Left lung (tissue), 10 donors: ENCODE measurements around the gene FAM241B. TPM values are rescaled to one million over a fixed set of nuclear protein-coding genes. Genes with fewer than 3 reads are reported as not detected.

ENCODE experiments used
- ATAC-seq: fragments of 200-7000 bp; cut with Tn5 transposase; one replicate; pipeline ENCODE4 v1.9.1; 2020; ENCODE audit warnings: moderate library complexity
- DNase-seq, 4 donors: peaks; one replicate each; pipeline ENCODE4 v3.0.0-alpha.2; 2013 to 2020
- H3K27ac ChIP-seq, 2 donors: fragments of 200-600 bp; sonication (generic) in 1 of 2; one replicate each; pipeline versions ENCODE4 v1.5.0 to v1.8.0; 2020 to 2021
- H3K27me3 ChIP-seq, 2 donors: fragments of 200-600 bp; sonication (generic) in 1 of 2; one replicate each; pipeline versions ENCODE4 v1.5.0 to v1.8.0; 2020 to 2021
- H3K36me3 ChIP-seq, 2 donors: fragments of 200-600 bp; sonication (generic) in 1 of 2; one replicate each; pipeline versions ENCODE4 v1.5.0 to v1.8.0; 2020 to 2021
- H3K4me1 ChIP-seq, 2 donors: fragments of 200-600 bp; one replicate each; pipeline ENCODE4 v1.8.0; 2021
- H3K4me3 ChIP-seq, 2 donors: fragments of 200-600 bp; sonication (generic) in 1 of 2; one replicate each; pipeline versions ENCODE4 v1.5.0 to v1.8.0; 2020 to 2021; ENCODE audit warnings: mild to moderate bottlenecking in 1 of 2
- H3K9me3 ChIP-seq, 2 donors: fragments of 200-600 bp; sonication (generic) in 1 of 2; one replicate each; pipeline versions ENCODE4 v1.5.0 to v1.8.0; 2020 to 2021
- intact Hi-C, 2 donors: fragments of 100-400 bp; cut with DNase I; formaldehyde crosslinking; loops; one replicate each; pipeline versions ENCODE4 v1.11.2 to v1.14.2; 2022
- polyA plus RNA-seq, 6 donors: library from polyadenylated mRNA; unstranded; fragments of 120-200 nt; gene quantifications; one replicate each; pipeline ENCODE4 v1.2.1, GENCODE V29; 2013; ENCODE audit not compliant: insufficient read length in 6 of 6
- total RNA-seq, 2 donors: library from RNA; stranded (reverse); fragmentation: NEBNext Ultra II Directional; extraction: Animal tissue kit (Norgen Biotek cat#: 25700); gene quantifications; one replicate each; pipeline ENCODE4 v1.2.1, GENCODE V29; 2021
- TF ChIP-seq, protein P1 (sequence below), 2 donors: fragments of 200-600 bp; sonication (generic) in 1 of 2; IDR thresholded peaks; one replicate each; pipeline versions ENCODE4 v1.5.0 to v1.8.0; 2021; ENCODE audit warnings: antibody characterized with exemption in 2 of 2
- donor health status: DM: no; HTN: yes; CAD: no.
- donor health status: DM: no; HTN: no; CAD: no.

Gene FAM241B
- total and polyA plus RNA-seq, 8 donors, result 6.1 to 9.6 (median 7.3) TPM

DNA sequence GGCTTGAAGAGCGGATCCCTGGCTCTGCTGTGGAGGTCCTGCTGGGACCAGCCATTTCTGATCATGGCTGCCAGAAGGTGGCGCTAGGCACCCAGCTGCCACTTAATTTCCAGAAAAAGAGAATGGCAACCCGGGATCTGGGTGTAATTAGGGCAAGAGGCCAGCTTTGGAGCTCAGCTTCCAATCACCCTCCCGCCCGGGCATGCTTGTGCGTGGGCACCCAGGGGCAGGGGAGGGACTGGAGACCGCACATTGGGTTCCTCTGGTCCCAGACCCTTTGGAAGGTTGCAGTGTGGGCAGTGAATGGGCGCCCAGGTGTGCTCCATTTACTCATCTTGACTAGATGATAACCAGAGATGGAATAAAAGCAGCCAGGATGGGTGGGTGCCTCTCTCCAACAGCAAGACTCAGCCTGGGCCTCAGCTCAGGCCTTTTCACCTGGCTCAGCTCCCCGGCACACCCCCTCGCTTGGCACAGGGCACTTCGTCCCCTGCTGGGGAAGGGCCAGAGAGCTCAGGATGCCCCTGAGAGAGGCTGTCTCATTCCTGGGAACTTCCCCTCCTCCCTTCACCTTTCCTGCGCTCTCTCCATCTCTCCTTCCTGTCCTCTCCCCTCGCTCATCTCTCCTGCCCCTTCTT, 14.7 kb downstream of the FAM241B start:
- Histone ChIP-seq H3K9me3 (no peaks in the 10 kb centered on the region), H3K27me3 (peaks cover 0 to 11% of the 10 kb centered on the region in 2 donors), H3K27ac (no peak overlapping the region), H3K4me3 (no peak overlapping the region), H3K4me1 (no peaks in the 10 kb centered on the region), H3K36me3 (no peaks in the 10 kb centered on the region)
- TF ChIP-seq, protein P1, sequence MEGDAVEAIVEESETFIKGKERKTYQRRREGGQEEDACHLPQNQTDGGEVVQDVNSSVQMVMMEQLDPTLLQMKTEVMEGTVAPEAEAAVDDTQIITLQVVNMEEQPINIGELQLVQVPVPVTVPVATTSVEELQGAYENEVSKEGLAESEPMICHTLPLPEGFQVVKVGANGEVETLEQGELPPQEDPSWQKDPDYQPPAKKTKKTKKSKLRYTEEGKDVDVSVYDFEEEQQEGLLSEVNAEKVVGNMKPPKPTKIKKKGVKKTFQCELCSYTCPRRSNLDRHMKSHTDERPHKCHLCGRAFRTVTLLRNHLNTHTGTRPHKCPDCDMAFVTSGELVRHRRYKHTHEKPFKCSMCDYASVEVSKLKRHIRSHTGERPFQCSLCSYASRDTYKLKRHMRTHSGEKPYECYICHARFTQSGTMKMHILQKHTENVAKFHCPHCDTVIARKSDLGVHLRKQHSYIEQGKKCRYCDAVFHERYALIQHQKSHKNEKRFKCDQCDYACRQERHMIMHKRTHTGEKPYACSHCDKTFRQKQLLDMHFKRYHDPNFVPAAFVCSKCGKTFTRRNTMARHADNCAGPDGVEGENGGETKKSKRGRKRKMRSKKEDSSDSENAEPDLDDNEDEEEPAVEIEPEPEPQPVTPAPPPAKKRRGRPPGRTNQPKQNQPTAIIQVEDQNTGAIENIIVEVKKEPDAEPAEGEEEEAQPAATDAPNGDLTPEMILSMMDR (IDR thresholded peaks at IDR 0.05), result peak; percentile 65 to 73
- peak in 3 of 4 donors; percentile 44 to 74 (median 51) for DNase-seq
- peak; percentile 80 for ATAC-seq
- intact Hi-C loops, result loop anchor here in 1 of 2 donors (10.0 kb wide), 1 partner anchor 270 kb away; no protein-coding TSS in a partner anchor

DNA sequence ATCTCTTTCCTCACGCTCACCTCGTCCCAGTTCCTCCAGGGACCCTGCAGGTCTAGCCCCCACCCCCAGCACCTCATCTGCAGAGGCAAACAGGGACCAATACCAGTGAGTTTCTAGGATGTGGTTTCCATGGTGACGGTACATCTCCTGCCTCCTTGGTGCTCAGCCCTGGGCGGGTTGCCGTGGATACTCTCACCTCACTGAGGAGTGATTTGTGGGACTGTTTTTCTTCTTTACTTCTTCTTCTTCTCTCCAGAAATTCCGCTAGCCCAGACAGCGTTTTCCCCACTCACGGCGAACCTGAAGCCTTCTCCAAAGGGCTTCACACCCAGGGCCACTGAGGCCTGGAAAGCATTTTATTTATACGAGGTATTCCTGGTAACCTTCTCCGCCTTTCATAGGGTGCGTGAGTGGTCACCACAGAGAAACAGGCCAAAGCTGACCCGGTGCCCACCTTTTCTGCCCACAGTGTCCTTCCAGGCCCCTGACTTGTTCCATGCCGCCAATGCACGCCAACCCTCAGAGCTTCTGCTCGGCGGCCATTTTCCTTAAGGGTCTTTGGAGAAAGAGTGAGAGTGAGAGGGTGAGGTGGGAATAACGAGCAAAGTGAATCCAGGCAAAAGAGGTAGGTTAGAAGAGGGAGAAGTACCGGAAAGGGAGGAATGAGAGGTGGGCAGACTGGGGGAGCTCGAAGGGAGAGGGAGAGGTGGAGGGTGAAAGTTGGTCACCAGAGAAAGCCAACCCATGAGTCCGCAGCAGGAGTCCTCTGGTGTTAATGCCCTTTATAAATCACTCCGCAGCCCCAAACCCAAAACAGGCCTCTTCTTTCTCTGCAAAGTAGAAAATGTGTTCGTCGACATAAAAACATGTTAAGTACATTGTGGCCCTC, 15.5 kb downstream of the FAM241B start:
- DNase-seq, result no peak
- intact Hi-C loops, result loop anchor here in 1 of 2 donors (10.0 kb wide), 1 partner anchor 269 kb away; no protein-coding TSS in a partner anchor
- no peak overlapping the region for H3K27ac ChIP-seq
- no peaks in the 10 kb centered on the region for H3K4me1 ChIP-seq
- ATAC-seq, result no peak
- no peak overlapping the region for H3K4me3 ChIP-seq
- TF ChIP-seq, protein P1 (IDR thresholded peaks at IDR 0.05), result no peak
- peaks cover 0 to 11% of the 10 kb centered on the region in 2 donors for H3K27me3 ChIP-seq
- no peaks in the 10 kb centered on the region for H3K9me3 ChIP-seq
- no peaks in the 10 kb centered on the region for H3K36me3 ChIP-seq

DNA sequence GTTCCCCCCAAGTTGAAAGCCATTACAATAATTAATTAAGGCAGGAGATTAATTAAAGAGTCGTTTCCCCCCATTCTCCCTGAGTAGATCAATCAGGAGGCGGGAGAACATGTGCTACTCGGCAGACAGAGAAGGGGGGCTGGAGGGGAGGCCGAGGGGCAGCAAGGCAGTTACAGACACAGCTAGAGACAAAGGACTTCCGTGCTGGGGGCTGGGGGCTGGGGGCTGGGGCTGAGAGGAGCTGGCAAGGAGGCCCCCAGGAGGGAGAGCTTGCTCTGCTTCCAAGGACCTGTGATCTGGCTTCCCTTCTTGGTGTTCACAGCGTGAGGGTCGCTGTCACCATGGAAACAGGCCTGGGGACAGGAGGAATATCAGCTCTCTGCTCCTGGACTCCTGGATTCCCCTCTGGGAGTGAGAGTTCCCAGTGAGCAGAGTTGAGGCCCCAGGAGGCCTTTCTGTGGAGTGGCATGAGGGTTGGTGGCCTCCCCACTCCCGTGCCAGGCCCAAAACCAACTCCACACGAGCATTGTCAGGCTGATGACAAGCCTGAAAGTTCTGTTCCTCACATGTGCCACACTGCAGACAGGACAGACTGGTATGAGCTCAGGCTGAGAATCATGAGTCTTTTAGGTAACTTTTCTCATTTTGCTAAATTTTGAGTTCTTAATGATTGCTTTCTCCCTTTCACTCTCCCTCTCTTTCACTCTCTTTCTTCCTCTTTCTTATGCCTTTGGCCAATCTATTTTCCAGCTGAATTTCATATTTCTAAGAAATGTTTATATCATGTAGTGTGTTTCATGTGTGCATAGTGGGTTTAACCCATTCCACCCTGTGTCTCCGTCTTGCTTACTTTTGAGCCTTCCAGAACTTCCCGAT, 16.4 kb downstream of the FAM241B start:
- TF ChIP-seq, protein P1 (IDR thresholded peaks at IDR 0.05), result no peak
- H3K4me1 ChIP-seq, result no peaks in the 10 kb centered on the region
- ATAC-seq (no peak), DNase-seq (peak in 1 of 4 donors; percentile 5)
- intact Hi-C loops, result loop anchor here in 1 of 2 donors (10.0 kb wide), 1 partner anchor 268 kb away; no protein-coding TSS in a partner anchor
- no peak overlapping the region for H3K4me3 ChIP-seq
- peaks cover 0 to 11% of the 10 kb centered on the region in 2 donors for H3K27me3 ChIP-seq
- H3K36me3 ChIP-seq, result no peaks in the 10 kb centered on the region
- no peak overlapping the region for H3K27ac ChIP-seq
- no peaks in the 10 kb centered on the region for H3K9me3 ChIP-seq

DNA sequence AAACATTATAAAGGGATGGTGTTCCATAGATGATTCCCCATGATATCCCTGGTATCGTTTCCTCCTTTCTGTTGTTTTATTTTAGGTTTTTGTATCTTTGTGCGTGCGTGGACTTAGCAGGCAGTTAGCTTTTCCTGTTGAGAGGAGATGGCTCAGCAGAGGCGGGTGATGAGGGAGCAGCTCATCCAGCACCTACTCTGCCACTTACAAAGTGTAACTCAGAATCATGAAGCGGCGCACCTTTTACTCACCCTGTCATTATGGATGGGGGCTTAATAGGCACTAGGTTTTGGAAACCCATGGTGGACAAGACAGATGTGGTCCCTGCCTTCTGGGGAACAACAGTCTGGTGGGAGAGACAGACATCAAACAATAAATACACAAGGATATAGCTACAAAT, 17.1 kb downstream of the FAM241B start:
- Histone ChIP-seq H3K4me1 (no peaks in the 10 kb centered on the region), H3K36me3 (no peaks in the 10 kb centered on the region), H3K4me3 (no peak overlapping the region), H3K9me3 (no peaks in the 10 kb centered on the region), H3K27ac (no peak overlapping the region), H3K27me3 (peaks cover 0 to 11% of the 10 kb centered on the region in 2 donors)
- TF ChIP-seq, protein P1 (IDR thresholded peaks at IDR 0.05), result no peak
- no peak for ATAC-seq
- no peak for DNase-seq
- intact Hi-C loops, result loop anchor here in 1 of 2 donors (10.0 kb wide), 1 partner anchor 268 kb away; no protein-coding TSS in a partner anchor
